ENCODE data around the gene ASPG.

ASPG gene

DNA sequence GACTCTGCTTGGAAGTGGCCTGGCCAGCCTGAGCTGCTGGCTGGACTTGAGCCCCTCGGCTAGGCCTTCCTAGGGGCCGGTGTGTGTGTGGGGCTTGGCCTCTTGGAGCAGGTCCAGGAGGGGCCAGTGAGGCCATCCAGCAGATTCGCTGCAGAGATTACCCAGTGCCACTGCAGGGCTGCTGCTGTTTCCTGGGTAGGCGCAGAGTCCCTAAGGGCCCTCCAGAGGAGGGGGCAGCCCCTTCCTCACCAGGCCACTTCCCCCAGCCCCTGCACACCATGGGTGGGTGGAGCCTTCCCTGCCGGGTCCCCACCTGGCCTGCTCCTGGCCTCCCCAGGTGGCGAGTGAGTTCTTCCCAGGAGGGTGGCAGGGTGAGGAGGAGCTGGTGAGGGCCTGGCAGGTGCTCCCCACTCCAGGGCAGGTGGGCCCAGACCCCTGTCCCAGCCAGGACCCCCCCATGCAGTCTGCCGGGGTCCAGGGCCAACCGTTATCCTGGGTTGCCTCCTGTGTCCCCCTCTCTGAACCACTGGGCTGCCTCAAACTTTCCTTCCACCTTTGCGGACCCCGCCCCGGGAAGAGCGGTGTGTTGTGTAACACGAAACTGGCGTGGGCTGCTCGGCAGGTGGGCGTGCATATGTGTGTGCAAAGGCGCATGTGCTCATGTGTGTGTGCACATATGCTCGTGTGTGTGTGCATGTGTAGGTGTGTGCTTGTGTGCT is 25.1 kb downstream of the ASPG start:
- H3K27me3 Mint-ChIP-seq = peaks cover 12% of the 10 kb centered on the region
- no peaks in the 10 kb centered on the region for H3K4me1 Mint-ChIP-seq (ENCODE audit: low read depth)
- no peaks in the 10 kb centered on the region for H3K36me3 Mint-ChIP-seq (ENCODE audit: low read depth)
- intact Hi-C loops (cut with micrococcal nuclease) = no loop called here
- no peak overlapping the region for H3K4me3 Mint-ChIP-seq
- no peak overlapping the region for H3K27ac Mint-ChIP-seq
- no peaks in the 10 kb centered on the region for H3K9me3 Mint-ChIP-seq

DNA sequence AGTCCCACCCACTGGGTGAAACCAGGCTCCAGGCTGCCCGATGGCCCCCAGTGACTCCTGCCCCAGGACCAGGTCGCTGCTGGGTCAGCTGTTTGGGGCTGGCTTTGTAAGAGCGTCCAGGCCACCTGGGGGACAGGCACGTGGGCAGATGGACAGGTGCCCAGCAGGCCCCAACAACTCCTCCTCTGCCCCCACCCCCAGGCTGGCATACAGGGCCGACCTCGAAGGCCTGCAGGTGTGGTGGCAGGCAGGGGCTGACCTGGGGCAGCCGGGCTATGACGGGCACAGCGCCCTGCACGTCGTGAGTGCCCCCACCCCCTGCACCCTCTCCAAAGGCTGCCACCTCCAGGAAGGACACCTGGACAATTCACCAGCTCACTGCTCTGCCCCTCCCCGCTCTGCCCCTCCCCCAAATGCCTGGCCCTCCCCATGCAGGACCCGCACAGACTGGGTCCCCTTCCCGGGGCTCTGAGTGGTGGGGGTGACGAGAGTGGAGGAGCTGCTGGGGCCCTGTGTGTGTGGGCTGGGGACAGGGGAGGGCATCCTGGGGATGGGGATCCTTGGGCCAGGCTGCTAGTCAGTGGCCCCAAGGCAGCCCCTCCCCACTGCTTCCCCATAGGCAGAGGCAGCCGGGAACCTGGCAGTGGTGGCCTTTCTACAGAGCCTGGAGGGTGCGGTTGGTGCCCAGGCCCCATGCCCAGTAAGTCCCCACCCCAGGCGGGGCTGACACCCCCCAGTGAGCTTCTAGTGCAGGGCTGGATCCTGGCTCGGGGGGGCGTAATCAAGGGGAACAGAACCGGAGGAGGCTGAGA is 26.0 kb downstream of the ASPG start:
- Mint-ChIP-seq H3K27me3 (peaks cover 21% of the 10 kb centered on the region), H3K27ac (no peak overlapping the region), H3K4me3 (no peak overlapping the region), H3K36me3 (ENCODE audit: low read depth) (no peaks in the 10 kb centered on the region), H3K9me3 (no peaks in the 10 kb centered on the region), H3K4me1 (ENCODE audit: low read depth) (no peaks in the 10 kb centered on the region)
- intact Hi-C loops (cut with micrococcal nuclease) = no loop called here

DNA sequence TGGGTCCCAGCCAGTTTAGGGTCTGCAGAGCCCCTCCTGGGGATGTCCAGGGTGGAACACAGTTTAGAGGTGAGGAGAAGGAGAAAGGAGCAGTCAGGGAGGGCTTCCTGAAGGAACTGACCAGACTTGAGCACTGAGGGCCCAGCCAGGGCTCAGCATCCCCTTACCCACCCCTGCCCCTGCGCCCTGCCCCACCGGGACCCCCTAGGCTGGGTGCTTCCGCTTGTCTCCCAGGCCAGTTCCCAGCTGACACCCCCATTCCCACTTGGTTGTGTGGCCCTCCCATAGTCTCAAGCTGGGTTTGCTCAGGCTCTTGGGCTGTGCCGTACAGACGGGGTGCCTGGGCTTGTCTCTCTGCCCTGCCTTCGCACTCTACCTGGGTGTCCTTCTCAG is 26.6 kb downstream of the ASPG start:
- no peaks in the 10 kb centered on the region for H3K36me3 Mint-ChIP-seq (ENCODE audit: low read depth)
- no peak overlapping the region for H3K27ac Mint-ChIP-seq
- intact Hi-C loops (cut with micrococcal nuclease) = no loop called here
- no peaks in the 10 kb centered on the region for H3K9me3 Mint-ChIP-seq
- H3K4me3 Mint-ChIP-seq = no peak overlapping the region
- H3K27me3 Mint-ChIP-seq = peaks cover 22% of the 10 kb centered on the region
- no peaks in the 10 kb centered on the region for H3K4me1 Mint-ChIP-seq (ENCODE audit: low read depth)

DNA sequence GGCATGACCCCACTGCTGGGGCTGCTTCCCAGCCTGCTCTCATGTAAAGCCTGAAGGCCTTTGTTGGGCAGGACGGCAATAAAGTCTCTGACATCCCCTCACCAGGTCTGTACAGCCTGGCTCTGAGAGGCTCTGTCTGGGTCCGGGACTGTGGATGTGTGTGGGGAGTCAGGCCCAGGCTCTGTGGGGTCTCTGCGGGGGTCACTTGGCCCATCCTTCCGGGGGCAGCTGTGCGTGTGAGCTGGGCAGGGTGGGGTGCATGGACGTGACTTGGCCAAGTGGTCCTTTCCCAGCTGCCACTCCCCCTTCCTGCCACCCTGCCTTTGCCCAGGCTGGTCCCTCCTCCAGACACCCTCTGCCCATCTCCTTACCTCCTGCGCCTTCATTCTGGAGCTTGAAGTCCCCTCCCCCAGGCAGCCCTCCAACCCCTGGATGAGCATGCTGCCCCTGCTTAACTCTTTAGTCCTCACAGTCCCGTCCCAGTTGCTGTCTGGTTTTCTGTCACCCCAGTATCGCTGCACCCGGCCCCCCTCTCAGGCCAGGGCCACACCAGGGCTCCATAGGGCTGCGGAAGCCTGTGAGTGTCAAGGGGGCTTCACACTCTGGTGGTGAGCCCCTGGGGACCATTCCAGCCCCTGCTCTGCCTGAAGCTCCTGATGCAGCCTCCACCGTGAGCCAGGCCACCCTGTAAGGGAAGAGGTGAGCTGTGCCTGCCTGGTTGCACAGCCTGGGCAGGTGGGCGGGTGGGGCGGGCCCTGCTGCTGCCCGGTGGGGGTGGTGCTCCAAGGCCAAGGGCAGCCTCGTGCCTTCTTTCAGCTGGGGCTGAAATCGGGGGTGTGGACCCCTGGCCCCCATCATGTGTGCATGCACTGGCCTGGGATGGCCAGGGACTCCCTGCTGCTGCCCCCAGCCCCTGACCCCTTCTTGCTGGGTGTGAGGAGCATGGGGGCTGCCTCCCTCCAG is 27.4 kb downstream of the ASPG start:
- Mint-ChIP-seq H3K4me3 (no peak overlapping the region), H3K36me3 (ENCODE audit: low read depth) (no peaks in the 10 kb centered on the region), H3K27me3 (peaks cover 29% of the 10 kb centered on the region), H3K4me1 (ENCODE audit: low read depth) (no peaks in the 10 kb centered on the region), H3K9me3 (no peaks in the 10 kb centered on the region), H3K27ac (no peak overlapping the region)
- intact Hi-C loops (cut with micrococcal nuclease) = no loop called here

DNA sequence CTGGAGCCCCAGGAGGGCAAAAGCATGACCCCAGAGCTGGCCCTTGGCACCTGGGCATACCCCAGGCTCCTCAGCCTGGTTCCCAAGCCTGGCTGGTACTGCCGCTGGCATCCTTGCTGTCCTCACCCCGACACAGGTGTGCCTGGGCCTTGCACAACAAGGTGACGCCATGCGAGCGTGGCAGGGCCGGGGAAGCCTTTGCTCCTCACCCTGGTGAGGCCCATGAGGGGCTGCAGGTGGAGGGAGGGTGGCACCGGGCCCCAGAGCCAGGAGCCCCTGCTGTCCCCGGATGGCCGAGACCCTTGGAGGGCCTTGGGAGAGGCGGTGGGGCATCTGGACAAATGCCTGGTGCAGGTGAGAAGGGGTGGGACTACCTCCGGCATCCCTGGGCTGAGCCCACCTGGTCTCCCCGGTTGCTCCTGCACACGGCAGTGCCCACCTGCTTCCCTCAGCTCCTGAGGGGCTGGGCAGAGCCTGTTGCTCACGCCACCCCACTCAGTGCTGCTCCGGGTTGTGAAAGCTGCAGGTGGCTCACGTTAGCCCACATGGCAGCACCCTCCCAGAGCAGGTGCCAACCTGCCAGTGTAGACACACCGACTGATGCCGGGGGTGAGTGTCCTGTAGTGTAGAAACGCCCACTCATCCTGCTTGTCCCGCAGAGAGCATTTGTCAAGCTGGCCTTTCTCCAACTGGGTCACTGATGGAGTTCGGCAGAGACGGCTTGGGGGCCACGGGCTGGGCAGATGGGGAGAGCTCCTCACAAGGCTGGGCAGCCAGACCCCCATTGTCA is 28.3 kb downstream of the ASPG start:
- no peaks in the 10 kb centered on the region for H3K36me3 Mint-ChIP-seq (ENCODE audit: low read depth)
- no peak overlapping the region for H3K4me3 Mint-ChIP-seq
- H3K27ac Mint-ChIP-seq = no peak overlapping the region
- H3K4me1 Mint-ChIP-seq (ENCODE audit: low read depth) = no peaks in the 10 kb centered on the region
- H3K27me3 Mint-ChIP-seq = peaks cover 39% of the 10 kb centered on the region
- intact Hi-C loops (cut with micrococcal nuclease) = no loop called here
- no peaks in the 10 kb centered on the region for H3K9me3 Mint-ChIP-seq

DNA sequence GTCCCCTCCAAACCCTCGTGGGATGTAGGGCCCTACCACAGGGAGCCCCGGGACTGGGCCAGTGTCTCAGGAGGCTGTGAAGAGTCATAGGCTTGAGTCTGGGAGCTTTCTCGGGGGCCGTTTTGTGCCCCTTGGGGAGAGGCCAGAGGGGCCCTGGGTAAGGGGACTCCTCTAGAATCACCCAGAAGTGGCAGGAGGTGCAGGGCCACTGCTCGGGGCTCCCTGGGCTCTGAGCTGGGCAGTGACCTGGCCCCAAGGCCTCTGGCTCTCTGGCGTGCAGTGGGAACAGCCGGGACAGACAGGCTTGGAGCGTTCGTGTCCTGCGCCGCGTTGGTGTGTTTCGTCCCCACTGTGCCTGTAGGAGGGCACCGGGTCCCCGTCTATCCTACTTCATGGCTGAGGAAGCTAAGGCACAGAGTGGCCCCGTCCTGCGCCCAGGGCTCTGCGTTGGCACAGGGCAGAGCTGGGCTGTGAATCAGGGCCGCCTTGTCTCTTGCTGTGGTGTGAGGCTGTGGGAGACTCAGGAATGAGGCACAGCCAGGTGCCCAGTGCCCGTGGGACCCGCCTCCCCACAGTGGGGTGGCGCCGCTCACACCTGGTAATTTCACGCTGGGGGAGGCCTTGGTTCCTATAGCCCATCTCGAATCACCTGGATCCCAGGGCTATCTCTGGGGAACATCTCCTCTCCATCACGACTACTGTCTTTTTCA is 29.1 kb downstream of the ASPG start:
- no peak overlapping the region for H3K4me3 Mint-ChIP-seq
- H3K27me3 Mint-ChIP-seq = peaks cover 46% of the 10 kb centered on the region
- intact Hi-C loops (cut with micrococcal nuclease) = no loop called here
- no peak overlapping the region for H3K27ac Mint-ChIP-seq
- no peaks in the 10 kb centered on the region for H3K4me1 Mint-ChIP-seq (ENCODE audit: low read depth)
- no peaks in the 10 kb centered on the region for H3K9me3 Mint-ChIP-seq
- H3K36me3 Mint-ChIP-seq (ENCODE audit: low read depth) = no peaks in the 10 kb centered on the region

DNA sequence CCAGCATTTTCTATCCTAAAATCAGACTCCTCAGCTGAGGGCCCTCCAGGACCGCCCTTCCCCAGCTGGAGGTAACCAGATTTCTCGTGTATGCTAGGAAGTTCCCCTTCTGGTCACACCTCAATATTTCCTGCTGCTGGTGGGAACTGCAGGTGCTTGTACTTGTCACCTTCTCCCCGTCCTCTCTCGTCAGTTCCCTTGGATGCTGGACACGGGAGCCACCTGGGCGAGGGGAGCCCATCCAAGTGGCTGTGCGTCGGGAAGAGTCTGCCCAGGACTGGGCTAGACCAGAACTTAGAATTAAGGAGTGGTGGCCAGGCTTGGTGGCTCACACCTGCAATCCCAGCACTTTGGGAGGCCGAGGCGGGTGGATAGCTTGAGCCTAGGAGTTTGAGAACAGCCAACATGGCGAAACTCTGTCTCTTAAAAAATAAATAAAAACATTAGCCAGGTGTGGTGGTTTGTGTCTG is 29.7 kb downstream of the ASPG start:
- H3K27me3 Mint-ChIP-seq = peaks cover 51% of the 10 kb centered on the region
- intact Hi-C loops (cut with micrococcal nuclease) = no loop called here
- no peaks in the 10 kb centered on the region for H3K4me1 Mint-ChIP-seq (ENCODE audit: low read depth)
- no peaks in the 10 kb centered on the region for H3K36me3 Mint-ChIP-seq (ENCODE audit: low read depth)
- no peak overlapping the region for H3K4me3 Mint-ChIP-seq
- H3K9me3 Mint-ChIP-seq = no peaks in the 10 kb centered on the region
- no peak overlapping the region for H3K27ac Mint-ChIP-seq

DNA sequence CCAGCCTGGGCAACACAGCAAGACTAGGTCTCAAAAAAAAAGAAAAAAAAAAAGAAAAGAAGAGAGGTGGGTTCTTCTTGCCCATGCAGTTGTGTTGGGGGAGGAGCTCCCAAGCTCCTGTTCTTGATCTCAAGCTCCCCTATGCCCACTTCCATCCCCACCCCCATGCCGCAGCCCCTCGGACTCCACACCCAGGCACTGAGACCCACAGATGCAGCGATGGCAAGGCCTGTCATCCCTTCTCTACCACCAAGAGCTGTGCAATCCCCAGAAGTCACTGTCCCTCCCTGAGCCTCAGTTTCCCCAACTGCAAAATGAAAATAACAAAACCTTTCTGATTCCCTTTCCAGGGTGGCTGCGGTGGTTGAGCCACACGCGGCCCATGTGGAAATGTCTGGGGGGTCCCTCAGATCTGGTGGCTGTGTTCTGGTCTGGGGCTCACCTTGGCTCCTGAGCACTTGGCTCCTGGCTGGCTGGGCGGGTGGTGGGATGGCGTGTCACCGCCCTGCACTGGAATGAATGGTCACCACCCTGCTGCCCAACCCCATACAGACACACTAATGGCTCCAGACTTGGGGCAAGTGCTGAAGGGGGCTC is 30.3 kb downstream of the ASPG start:
- intact Hi-C loops (cut with micrococcal nuclease) = no loop called here
- H3K27ac Mint-ChIP-seq = no peak overlapping the region
- no peaks in the 10 kb centered on the region for H3K9me3 Mint-ChIP-seq
- peaks cover 55% of the 10 kb centered on the region for H3K27me3 Mint-ChIP-seq
- H3K4me1 Mint-ChIP-seq (ENCODE audit: low read depth) = no peaks in the 10 kb centered on the region
- no peaks in the 10 kb centered on the region for H3K36me3 Mint-ChIP-seq (ENCODE audit: low read depth)
- H3K4me3 Mint-ChIP-seq = peak overlapping the region; percentile 56

DNA sequence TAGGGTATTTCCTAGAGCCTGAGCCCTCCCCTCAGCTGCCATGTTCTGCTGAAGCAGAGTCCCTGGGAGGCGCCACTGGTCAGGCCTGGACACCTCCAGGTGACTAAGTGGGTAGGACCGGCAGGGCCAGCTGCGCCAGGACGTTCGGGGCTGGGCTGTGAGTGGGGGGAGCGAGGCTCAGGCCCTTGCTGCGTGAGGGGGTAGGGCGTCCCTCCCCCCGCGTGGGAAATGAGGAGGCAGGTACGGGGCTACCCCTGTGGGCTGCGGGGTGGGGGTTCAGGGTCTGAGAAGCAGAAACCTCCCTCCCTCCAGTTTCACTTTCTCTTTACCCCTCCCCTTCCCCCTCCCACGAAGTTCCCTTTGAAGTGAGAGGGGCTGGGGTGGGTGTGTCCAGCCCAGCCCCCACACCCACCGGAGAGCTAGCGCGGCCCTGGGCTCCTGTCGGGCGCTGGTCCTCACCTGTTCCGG is 30.8 kb downstream of the ASPG start:
- Mint-ChIP-seq H3K27ac (no peak overlapping the region), H3K4me1 (ENCODE audit: low read depth) (no peaks in the 10 kb centered on the region), H3K9me3 (no peaks in the 10 kb centered on the region), H3K27me3 (peaks cover 60% of the 10 kb centered on the region), H3K4me3 (peak overlapping the region; percentile 56), H3K36me3 (ENCODE audit: low read depth) (no peaks in the 10 kb centered on the region)
- intact Hi-C loops (cut with micrococcal nuclease) = no loop called here

DNA sequence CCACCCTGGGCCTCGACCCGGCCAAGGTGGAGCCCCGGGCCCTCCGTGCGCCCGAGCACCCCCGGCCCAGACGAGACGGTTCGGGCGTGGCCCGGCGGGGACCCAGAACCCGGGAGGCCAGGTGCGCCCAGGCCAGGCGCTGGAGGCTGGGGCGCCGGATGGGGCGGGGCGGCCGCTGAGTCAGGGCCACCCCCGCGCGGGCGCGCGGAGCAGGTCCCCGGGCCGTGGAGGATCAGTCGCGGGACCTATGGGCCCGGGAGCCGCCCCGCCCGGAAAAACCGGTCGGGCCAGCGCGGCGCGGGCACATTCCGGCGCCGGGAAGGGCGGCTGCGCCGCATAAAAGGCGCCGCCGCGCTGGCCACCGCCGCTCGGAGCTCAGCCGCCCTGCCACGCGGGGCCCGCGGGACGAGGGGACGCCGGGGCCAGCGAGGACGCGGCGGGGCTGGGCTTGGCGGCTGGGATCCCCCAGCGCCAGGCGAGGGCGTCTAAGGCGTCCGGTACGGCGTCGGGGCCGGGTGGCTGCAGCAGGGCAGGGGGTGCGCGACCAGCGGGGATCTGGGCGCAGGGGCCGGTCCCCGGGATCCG is 31.3 kb downstream of the ASPG start:
- Mint-ChIP-seq H3K4me3 (peak overlapping the region; percentile 56), H3K27me3 (peaks cover 60% of the 10 kb centered on the region), H3K36me3 (ENCODE audit: low read depth) (no peaks in the 10 kb centered on the region), H3K4me1 (ENCODE audit: low read depth) (no peaks in the 10 kb centered on the region), H3K27ac (no peak overlapping the region), H3K9me3 (no peaks in the 10 kb centered on the region)
- intact Hi-C loops (cut with micrococcal nuclease) = no loop called here

DNA sequence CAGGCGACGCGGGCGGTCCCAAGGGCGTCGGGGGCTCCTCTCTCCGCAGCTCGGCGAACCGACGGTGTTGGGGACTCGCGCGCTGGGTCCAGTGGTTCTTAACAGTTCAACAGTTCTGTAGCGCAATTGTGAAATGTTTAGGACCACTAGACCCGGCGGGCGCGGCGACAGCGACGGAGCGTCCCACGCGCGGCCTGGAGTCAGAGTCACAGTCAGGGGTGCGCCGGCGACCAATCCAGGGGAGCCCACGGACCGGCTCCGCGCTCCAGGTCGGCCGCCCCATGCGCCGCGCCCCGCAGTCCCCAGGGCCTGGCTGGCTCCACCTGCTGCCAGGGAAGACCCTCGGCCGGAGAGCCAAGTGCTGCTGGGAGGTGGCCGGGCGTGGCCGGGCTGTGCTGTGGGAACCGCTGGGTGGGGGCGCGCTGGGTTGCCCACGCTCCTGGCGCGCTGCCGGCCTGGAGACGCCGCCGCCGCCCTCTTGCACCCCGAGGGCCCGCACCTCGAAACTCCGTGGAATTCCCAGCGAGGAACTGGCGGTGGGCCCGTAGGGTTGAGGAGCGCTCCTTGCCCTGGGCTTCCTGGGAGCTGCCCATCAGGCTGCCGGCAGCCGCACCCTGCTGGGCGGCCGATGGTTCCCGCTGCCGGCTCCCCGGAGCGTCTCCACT is 32.0 kb downstream of the ASPG start:
- H3K4me1 Mint-ChIP-seq (ENCODE audit: low read depth) = no peaks in the 10 kb centered on the region
- peaks cover 60% of the 10 kb centered on the region for H3K27me3 Mint-ChIP-seq
- H3K36me3 Mint-ChIP-seq (ENCODE audit: low read depth) = no peaks in the 10 kb centered on the region
- no peak overlapping the region for H3K4me3 Mint-ChIP-seq
- intact Hi-C loops (cut with micrococcal nuclease) = no loop called here
- no peak overlapping the region for H3K27ac Mint-ChIP-seq
- no peaks in the 10 kb centered on the region for H3K9me3 Mint-ChIP-seq
